GM18907 (cell line): ENCODE measurements around the gene CAMTA1.

Experiments
- ATAC-seq: cut with Tn5 transposase; IDR thresholded peaks from one replicate; pipeline ENCODE4 v1.9.1; 2021; ENCODE audit warnings: mild to moderate bottlenecking, moderate library complexity; ENCODE audit not compliant: unreplicated experiment

The CAMTA1 gene

DNA sequence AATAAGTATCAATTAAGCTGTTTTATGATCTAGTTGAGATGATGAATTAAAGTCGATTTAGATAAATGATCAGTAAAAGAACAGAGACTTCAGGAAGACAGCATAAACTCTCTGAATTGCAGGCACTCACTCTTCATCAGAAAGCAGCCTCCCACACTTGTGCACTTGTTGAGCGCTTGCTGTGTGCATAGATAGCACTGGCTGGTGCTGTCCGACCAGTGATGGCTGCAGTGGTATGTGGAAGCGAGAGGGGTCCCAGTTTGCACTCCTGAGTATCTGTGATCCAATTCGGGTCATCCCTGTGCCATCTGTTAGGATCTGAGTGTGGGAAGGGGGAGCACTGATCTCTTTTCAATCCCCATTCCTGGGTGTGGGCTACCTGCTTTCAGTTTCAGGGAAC lies 137.8 kb downstream of the CAMTA1 start:
- ATAC-seq, result no peak

DNA sequence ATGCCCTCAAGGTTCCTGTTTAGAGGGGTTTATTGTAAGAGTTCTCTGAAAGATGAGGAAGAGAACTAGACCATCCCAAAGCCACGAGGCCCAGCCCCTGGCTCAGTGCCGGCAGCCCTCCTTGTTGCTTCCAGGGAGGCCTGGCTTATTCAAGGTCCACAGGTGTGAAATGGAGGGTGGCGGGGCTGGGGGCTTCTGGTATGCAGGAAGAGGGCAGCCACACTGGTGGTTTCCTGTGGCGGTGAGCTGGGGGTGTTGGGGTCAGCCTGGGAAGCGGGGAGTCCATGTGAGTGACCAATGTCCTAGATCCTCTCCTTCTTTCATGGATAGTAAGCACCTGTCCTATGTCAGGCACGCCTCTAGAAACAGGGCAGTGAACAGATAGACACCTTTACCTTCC lies 138.2 kb downstream of the CAMTA1 start:
- no peak for ATAC-seq

DNA sequence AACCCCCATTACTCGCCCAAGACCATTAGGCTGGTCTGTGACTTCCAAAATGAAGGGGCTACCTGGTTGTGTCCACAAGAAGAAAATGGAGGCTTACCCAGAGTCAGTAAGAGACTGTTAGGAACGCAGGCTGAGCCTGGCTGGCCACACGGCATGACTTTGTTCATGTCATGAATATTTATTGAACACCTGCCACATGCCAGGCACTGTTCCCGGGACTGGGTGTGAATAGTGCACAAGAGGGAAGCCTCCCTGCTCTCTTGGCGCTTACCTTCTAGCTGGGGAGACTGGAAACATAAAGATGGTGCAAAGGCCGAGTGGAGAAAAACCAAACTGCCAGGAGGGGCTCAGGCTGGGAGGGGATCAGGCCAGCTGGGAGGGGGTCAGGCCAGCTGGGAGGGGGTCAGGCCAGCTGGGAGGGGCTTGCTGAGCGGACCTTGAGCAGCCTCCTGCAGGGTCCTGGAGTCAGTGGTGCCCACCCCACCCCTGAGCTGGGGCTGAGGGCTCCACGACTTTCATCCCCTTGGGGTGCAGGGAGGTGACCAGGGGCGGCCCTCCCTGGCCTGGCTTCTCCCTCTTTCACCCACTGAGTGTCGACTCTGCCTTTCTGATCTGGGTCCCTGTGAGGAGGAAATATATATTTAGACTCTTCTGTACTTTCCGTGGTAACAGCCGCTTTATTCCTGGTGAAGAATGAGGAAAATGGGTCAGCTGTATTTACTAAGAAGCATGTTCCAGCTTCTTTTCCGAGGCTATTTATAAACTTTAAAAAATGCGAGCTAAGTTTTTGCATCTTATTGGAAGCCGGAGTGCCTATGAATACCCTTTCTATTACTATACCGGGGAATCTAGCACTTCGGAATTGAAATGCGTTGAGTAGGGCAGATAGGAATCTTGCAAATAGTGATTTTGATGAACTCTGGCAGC lies 139.0 kb downstream of the CAMTA1 start:
- no peak for ATAC-seq

DNA sequence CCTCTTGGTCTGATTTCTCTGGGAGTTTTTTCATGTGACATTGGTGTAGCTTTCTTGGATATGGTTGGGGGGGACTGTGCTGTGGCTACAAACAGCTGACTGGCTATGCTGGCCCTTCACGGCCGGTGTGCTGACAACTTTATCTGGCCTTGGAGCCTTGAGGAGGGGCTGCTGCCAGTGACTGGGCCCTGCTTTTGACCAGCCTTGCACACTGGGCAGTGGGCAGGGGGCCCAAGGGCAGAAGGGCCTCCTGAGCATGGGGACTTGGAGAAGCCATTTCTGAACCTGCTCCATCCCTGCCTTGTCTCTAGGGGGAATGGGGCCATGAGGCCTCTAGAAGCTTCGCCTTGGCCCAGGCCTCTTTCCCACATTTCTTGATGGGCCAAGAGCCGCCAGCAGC lies 139.6 kb downstream of the CAMTA1 start:
- ATAC-seq, result no peak

DNA sequence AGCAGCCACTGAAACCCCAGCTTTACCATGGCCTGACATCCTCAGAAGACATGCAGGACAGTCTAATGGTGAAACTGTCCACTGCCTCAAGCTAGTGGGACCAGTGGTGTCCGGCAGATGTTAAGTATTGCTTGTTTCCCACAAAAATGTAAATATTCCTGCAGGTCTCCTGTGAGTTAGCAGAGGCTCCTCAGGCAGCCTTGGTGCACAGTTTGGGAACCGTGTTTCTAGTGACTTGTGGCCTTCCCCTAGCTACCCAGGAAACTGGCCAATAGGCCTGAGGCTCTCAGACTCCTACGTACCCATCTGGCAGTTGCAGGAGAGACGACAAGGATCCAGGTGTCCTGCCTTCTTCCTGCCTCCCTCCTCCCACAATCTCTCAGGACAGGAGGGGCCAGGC lies 142.4 kb downstream of the CAMTA1 start:
- no peak for ATAC-seq

DNA sequence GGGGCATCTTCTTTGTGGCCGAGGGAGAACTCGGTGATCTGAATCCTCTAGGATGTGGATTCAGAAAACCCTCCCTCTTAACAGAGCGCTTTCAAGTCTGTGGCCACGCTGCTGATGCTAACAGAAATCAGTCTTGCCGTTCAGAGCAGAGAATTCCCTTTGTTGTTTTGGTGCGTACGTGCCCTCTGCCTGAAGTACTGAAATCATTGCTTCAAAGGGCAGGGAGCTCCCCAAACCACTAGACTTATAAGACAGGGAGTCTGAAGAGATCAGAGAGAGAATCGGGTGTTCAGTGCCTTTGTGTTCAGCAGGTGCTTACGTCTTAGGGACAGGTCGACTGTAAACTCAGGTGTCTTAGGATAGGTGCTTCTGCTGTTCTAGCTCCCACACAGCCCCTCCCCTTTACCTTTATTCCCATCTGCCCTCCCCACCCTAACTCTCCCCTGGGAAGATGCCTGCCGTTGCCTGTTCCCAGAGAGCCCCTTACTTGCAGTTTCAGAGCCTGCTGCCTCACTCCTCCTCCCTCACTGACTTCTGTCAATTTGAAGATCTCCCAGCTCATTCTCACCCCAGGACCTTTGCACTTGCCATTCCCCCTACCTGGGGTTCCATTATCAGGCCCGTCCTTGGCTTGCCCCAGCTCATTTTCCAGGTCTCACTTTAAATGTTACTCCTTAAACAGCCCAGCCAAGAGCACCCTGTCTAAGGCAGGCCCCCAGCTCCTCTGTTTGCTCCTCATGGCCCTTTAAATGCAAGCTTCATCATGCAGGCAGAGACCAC lies 143.0 kb downstream of the CAMTA1 start:
- ATAC-seq, result no peak

DNA sequence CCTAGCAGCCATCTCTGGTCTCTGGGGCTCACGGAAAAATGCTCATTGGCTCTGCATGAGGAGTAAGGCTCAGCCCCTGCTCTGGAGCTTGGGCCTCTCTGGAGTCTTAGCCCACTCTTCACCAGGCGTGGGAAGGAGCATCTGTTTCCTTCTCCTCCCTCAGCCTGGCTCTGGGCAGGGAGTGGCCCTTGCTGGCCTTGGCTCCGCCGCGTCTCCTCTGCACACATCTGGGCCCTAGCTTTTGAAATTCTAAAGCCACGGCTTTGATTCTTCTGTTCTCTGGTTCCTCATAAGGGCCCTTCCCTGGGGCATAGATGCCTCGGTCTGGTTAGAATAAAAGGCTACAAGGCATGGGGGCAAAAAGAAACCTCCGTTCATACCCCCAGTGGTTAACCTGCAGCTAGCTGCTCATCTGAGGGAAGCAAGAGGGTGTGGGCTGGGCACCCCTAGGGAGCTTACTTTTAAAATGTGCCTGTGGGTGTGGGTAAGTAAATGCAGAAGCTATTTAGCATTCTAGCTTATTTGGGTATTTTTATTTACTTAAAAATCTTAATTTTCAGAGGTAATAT lies 145.6 kb downstream of the CAMTA1 start:
- no peak for ATAC-seq

DNA sequence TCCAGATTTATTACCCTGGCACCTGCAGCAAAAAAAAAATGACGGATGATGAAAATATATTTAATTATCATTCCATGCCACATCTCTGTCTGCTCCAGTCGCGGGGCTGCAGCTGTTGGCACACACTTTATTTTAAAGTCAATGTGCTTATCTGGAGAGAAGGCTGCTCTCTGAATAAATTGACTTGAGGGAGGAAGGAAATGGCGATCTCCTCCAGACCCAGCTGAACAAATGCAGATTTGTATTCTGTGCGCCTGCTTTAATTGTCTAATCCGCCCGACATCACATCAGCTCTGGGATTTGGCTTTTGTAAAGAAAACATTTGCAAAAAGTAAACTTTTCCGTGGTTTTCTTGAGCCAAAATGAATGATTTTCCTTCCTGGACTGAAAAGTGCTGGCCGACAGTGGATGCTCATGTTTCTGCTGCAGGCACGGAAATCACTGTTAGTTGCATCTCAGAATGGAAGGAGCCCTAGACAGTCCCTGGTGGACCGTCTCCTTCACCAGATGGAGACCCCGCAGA lies 150.2 kb downstream of the CAMTA1 start:
- no peak for ATAC-seq

DNA sequence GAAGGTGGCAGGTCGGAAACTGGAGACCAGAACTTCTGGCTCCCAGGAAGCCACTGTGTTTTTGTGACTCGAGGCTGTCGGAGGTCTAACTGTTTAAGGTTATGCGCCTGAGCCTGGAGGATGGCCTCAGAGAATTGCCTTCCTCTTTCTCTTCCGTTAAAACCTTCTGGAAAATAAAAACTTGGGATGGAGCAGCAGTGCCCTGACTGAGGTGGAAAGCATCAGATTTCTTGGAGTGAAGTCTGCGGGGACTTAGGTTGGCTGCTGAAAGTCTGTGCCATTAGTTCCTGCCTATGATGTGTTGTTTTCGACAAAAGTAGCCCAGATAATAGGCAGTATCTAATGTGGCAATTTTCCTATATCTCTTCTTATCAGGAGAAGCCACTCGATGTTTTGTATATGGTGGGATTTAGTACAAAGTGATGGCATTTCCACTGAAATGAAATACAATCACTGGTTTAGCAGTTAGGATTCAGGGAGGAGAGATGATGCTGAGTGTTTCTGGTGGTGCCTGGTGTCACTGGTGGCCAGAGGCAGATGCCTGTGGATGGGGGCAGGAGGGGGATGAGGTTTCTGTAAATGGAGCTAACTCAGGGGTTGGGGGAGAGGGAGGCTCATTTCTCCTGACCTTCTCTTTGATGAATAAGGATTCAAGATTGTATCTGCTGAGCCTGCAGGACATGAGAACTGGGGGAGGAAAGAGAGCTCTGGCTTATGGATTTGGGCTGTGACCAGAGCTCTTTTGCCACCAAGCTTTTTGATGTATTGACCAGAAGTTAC lies 150.8 kb downstream of the CAMTA1 start:
- ATAC-seq, result no peak

DNA sequence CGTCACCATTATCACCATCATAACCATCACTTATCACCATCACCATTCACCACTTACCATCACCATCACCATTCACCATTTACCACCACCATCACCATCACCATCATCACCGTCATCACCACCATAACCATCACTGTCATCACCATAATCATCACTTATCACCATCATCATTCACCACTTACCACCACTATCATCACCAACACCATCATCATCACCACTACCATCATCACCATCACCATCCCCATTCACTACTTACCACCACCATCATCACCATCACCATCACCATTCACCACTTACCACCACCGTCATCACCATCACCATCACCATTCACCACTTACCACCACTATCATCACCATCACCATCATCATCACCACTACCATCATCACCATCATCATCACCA lies 151.8 kb downstream of the CAMTA1 start:
- no peak for ATAC-seq

DNA sequence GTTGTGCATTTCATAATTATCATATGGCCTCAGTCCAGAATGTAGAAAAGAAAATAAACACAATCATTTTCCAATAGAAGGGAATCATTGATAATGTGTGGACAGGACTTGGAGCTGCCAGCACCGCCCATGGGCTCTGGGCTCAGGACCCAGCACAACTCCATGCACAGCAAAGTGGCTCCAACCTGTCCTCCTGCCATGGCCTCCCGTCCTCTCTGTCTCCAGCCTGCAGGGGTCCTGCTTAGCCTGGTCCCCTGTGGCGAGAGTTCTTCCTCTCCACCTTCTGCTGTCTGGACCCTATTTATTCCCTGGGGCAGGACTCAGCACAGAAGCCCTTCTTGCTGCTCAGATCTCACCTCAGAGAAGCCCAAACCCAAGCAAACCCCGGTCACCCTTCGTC lies 154.1 kb downstream of the CAMTA1 start:
- no peak for ATAC-seq

DNA sequence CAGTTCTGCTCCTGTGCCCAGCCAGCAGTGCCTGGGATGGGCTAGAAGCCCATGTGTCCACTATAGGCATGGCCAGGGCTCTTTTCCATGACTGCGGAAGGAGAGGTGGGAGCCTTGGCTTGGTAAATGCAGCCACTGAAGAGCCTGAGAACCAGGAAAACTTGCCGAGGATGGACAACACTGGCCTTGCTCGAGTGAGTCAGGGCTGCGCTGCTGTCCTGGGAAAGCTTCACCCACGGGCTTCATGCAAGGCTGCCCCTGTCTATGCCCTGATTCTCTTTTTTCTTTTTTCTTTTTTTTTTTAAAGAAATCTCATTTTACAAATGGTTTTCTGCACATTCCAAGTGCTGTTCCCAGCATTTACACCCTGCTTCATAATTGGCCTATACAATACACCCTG lies 156.5 kb downstream of the CAMTA1 start:
- no peak for ATAC-seq

DNA sequence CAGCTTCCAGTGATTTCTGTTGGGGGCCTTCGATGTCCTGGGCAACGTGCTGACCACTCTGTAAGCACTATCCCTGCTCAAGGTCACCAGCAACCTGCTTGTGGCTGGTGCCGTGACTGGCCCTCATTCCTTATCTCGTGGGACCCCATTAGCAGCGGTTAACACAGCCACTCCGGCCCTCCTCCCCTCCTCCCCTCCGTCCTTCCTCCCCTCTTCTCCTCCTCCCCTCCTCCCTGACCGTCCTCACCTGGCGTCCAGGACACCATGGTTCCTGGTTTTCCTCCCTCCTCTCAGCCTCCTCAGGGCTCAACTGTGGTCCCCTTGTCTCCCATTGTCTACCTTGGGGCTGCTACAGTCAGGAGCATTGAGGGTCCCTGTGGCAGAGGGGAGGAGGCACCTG lies 157.7 kb downstream of the CAMTA1 start:
- ATAC-seq, result no peak

DNA sequence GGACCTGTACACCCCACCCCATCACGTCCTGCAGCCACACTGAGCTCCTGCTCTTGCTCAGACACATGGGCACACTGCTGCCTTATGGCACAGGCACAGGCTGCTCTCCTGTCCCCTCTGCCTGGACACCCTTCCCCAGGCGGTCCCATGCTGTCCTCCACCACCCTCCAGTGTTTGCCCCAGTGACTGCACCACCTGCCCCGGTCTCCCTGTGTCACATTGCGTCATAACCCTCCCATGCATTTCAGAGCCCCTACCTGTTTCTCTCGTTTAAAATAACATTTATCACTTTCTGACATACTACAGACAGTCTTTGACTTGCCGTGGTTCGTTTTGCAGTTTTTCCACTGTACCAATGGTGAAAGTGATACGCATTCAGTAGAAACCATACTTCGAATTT lies 159.2 kb downstream of the CAMTA1 start:
- no peak for ATAC-seq

DNA sequence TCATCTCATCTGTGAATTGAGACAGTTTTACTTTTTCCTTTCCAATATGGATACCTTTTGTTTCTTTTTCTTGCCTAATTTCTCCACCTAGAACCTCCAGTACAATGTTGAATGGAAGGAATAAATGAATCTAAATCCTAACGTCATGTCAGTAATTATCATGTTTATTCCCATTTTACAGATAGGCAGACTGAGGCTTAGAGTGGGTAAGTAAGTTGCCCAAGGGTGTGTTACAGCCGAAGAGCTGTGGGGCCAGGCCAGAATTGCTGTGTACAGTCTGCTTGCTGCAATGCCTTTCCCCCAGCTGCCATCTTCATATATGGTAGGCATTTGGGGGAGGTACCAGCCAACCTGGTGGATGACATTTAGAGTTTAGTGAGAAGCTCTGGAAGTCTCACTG lies 162.7 kb downstream of the CAMTA1 start:
- no peak for ATAC-seq

DNA sequence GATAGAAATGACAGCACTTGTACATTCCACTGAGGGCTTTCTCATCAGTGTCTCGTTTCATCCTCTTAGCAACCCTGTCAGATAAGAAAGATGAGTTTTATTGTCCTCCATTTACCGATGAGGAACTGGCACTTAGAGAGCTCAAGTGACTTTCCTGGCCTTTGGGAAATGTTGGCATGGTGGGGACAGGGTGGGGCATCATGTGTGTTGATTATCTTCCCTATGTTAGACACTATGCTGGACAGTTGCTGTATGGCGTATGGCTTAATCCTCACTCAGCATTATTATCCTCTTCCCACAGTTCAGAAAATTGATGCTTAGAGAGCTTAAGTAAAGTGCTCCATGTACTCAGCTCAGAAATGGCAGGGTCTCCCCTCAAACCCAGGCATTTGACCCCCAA lies 163.2 kb downstream of the CAMTA1 start:
- ATAC-seq, result no peak

DNA sequence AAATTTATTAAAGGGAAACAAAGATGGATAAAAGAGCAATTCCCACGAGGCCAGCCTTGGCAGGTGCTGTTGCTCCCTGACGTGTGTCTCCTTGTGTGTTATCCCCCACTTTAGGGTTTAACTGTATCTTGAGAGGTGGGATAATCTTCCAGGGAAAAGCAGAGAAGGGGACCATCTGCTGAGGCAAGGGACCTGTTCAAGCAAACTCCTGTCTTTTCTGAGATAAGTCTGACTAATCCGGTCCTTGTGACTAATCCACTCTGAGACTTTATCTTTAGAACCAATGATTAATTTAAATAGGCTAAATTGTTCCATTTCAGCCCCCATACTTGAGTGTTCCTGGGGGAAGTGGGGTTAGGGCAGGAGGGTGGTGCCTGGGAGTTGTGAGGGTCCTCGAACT lies 163.6 kb downstream of the CAMTA1 start:
- no peak for ATAC-seq

DNA sequence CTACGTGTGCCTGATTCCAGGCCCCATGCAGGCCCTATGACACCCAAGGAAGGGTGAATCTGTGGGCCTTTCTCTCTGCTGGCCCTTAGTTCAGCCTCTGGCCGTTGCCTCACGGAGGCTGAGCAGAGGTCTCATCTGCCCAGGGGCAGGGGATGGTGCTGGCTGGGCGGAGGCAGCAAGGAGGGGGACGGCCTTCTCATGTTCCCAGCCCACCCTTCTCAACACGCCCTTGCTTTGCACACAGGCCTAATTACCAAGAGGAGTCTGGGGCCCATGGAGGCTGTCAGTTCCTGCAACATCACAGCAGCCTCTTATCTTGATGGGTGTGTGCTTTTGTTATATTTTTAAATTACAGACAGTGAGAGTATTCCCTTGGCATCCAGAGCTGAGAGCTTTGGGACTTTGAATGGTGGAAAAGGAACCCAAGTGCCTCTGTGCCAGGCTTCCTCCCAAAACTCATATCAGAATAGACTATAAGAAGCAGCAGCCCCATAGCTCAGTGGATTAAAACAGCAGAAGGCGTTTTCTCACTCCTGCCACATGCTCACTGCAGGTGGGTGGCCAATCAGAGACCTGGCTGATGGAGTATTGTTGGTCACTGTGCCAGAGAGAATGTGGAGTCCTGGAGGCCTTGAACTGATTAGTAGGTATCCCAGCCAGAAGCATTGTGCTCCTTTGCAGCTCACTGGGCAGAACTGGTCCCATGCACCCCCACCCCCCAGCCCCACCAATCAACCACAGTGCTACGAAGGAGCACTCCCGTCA lies 164.9 kb downstream of the CAMTA1 start:
- ATAC-seq, result no peak

DNA sequence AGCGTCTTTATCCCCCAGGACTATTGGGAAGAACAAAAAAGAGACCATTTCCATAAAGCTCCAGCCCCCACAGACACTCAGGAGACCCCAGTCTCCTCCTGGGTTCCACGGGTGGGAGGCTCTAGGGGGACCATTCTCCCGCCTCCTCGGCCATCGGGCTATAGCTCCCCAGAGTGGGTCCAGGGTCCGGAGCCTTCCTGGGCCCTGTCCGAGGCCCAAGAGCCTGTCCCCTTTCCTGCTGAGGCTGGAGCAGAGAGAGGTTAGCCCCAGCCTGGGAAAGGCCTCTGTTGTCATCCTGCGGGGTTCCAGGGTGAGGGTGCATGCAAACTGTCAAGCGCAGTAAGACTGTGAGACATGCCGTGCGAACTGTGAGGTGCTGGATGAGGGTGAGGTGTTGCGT lies 166.3 kb downstream of the CAMTA1 start:
- no peak for ATAC-seq

DNA sequence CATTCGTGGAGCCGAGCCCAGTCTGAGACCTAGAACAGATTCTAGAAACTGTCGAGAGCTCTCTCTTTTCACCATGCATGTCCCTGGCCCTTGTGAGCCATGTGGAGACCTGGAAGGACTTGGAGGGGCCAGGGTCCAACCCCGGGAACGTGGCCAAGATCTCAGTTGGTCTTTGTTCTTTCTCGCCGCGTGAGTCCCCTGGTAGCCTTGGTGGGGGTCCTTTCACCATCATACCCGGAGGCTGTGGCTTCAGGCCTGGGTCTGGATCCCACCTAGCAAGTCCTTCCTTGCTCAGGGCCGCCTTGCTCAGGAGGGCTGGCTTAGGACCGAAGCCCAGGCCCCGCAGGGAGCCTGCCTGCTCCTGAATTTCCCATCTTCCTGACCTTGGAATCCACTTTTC lies 168.0 kb downstream of the CAMTA1 start:
- no peak for ATAC-seq
